Mononuclear cell (primary cell): ENCODE measurements around the gene PPHLN1. TPM values are rescaled to one million over a fixed set of nuclear protein-coding genes. Genes with fewer than 3 reads are reported as not detected.

Experiments used
- H3K27me3 ChIP-seq: 2 replicates; pipeline ENCODE4 v1.6.0; 2011; ENCODE audit warnings: low read length, control low read depth; ENCODE audit not compliant: insufficient read depth
- H3K4me1 ChIP-seq: 2 replicates; pipeline ENCODE4 v1.5.1; 2011; ENCODE audit warnings: mild to moderate bottlenecking, low read length, control low read depth; ENCODE audit not compliant: insufficient read depth
- H3K4me3 ChIP-seq: 2 replicates; pipeline ENCODE4 v1.5.1; 2011; ENCODE audit warnings: mild to moderate bottlenecking, low read length, moderate library complexity
- H3K9me3 ChIP-seq: 2 replicates; pipeline ENCODE4 v1.5.1; 2011; ENCODE audit warnings: low read depth, mild to moderate bottlenecking, control low read depth, low read length
- total RNA-seq: library from RNA; depleted of rRNA; stranded (reverse); fragments of >200 nt; gene quantifications from one replicate; pipeline ENCODE4 v1.2.3, GENCODE V29; 2012

Gene PPHLN1
- total RNA-seq, 1 donor: 216 TPM

GRCh38 chr12:42485823-42486222, 159.9 kb downstream of the PPHLN1 start:
- peaks cover 56% of the 10 kb centered on the region for H3K27me3 ChIP-seq
- peaks cover 22% of the 10 kb centered on the region for H3K4me1 ChIP-seq
- H3K9me3 ChIP-seq: no peaks in the 10 kb centered on the region
- H3K4me3 ChIP-seq: no peak overlapping the region

DNA sequence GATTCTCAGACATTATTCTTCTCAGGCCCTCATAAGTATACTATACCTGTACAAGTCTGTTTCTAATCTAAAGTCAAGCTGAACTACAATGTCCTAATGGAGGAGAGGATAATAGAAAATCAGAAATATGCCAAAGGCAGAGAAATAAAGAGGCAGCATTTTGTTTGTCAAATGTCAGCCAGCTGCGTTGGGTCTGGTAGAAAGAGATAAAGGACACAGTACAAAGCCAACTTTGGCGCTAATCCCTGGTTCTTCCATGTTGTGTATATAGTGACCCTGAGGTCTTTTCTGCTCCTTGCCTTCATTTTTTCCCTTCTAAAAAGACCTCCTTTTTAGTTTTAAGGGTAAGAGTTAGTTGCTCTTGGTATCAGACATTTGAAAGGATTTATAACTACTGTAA, 160.4 kb downstream of the PPHLN1 start:
- H3K4me3 ChIP-seq: no peak overlapping the region
- H3K27me3 ChIP-seq: peaks cover 50% of the 10 kb centered on the region
- H3K4me1 ChIP-seq: peaks cover 22% of the 10 kb centered on the region
- no peaks in the 10 kb centered on the region for H3K9me3 ChIP-seq

DNA sequence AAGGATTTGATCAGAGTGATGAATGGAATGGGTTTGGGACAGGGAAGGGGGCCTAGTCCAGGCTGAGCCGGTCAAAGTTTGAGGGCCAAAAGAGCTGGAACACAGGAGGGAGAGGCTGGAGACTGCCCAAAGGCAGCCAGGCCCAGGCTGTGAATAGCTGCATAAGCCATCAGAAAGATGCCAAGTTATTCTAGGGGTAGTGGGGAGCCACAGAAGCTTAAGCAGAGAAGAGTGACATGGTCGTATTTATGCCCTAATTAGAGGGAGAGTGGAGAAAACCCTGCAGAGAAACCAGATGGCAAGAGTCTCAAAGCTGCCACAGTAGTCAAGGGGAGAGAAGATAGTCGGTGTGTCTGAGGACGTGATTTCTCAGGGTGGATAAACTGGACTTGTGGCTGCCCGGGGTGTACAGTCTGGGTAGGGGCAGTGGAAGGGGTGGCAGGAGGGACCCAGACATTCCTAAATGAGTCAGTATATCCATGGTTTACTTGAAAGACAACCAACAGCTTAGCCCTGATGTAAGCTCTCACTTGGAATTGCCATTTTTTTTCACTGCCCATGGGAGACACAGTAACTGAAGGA, 164.4 kb downstream of the PPHLN1 start:
- no peaks in the 10 kb centered on the region for H3K9me3 ChIP-seq
- peaks cover 16% of the 10 kb centered on the region for H3K27me3 ChIP-seq
- H3K4me3 ChIP-seq: no peak overlapping the region
- H3K4me1 ChIP-seq: no peaks in the 10 kb centered on the region

Other genes with a start within 250 kb of the PPHLN1 start
- gene GXYLT1, start 181.3 kb upstream of the PPHLN1 start, total RNA-seq: 6.5 TPM
- gene YAF2, start 87.9 kb upstream of the PPHLN1 start, total RNA-seq: 74.3 TPM
- gene ZCRB1, start 73 bp upstream of the PPHLN1 start, total RNA-seq: 20.1 TPM